PC-9 (cell line): ENCODE data around the gene SCN10A. TPM values are rescaled to one million over a fixed set of nuclear protein-coding genes. Genes with fewer than 3 reads are reported as not detected.

Experiments
- BruUV-seq: library from RNA; stranded (reverse); fragments of 400-500 nt; replicated peaks from 2 replicates; lab custom pipeline; 2021; lab: Mats Ljungman, UMichigan
- CTCF ChIA-PET: fragments of 300-600 bp; sonication (Branson Sonifier 250); formaldehyde crosslinking; loops from one replicate; lab custom pipeline; 2022; ENCODE audit warnings: antibody characterized with exemption; lab: Charles Lee
- POLR2A ChIA-PET: fragments of 300-600 bp; sonication (Branson Sonifier 250); formaldehyde crosslinking; loops from one replicate; lab custom pipeline; 2022; ENCODE audit warnings: antibody characterized with exemption; ENCODE audit not compliant: unreplicated experiment; lab: Charles Lee
- DNase-seq, 2 experiments: peaks; one replicate each; pipeline versions ENCODE4 v3.0.0 to v3.0.0-alpha.2; 2015 to 2022; ENCODE audit warnings: mixed read lengths in 1 of 2
- H2AFZ ChIP-seq: fragments of 200-600 bp; sonication (generic); 2 replicates; pipeline ENCODE4 v1.8.1; 2017; ENCODE audit warnings: antibody characterized with exemption
- H3F3A ChIP-seq: fragments of 200-600 bp; sonication (generic); 2 replicates; pipeline ENCODE4 v1.8.1; 2017; ENCODE audit warnings: antibody characterized with exemption, mild to moderate bottlenecking, low read depth; ENCODE audit not compliant: insufficient read depth
- H3K27ac ChIP-seq: fragments of 200-600 bp; sonication (generic); 2 replicates; pipeline ENCODE4 v1.6.1; 2016; ENCODE audit warnings: mixed run types
- H3K27me3 ChIP-seq: fragments of 200-600 bp; sonication (generic); 2 replicates; pipeline ENCODE4 v1.6.1; 2016; ENCODE audit warnings: low read depth, mixed run types; ENCODE audit not compliant: insufficient read depth
- H3K36me3 ChIP-seq: fragments of 200-600 bp; sonication (generic); 2 replicates; pipeline ENCODE4 v1.6.1; 2016; ENCODE audit warnings: low read depth, mixed run types
- H3K4me1 ChIP-seq: fragments of 200-600 bp; sonication (generic); replicated peaks from 2 replicates; pipeline ENCODE4 v1.6.1; 2016; ENCODE audit warnings: mixed run types; ENCODE audit not compliant: insufficient read depth
- H3K4me2 ChIP-seq: fragments of 200-600 bp; sonication (generic); 2 replicates; pipeline ENCODE4 v1.6.1; 2017; ENCODE audit warnings: mixed run types
- H3K4me3 ChIP-seq: fragments of 200-600 bp; sonication (generic); 2 replicates; pipeline ENCODE4 v1.6.1; 2016; ENCODE audit warnings: mixed run types
- H3K79me2 ChIP-seq: fragments of 200-600 bp; sonication (generic); 2 replicates; pipeline ENCODE4 v1.6.1; 2017; ENCODE audit warnings: low read depth, mixed run types
- H3K9me2 ChIP-seq: fragments of 200-600 bp; sonication (generic); 2 replicates; pipeline ENCODE4 v1.8.1; 2017; ENCODE audit warnings: mild to moderate bottlenecking; ENCODE audit not compliant: insufficient read depth
- H3K9me3 ChIP-seq: fragments of 200-600 bp; sonication (generic); 2 replicates; pipeline ENCODE4 v1.8.1; 2016; ENCODE audit warnings: low read depth; ENCODE audit not compliant: insufficient read depth
- H4K20me1 ChIP-seq: fragments of 200-600 bp; sonication (generic); 2 replicates; pipeline ENCODE4 v1.8.1; 2017; ENCODE audit not compliant: insufficient read depth
- CTCF ChIP-seq: fragments of 200-600 bp; sonication (generic); conservative IDR thresholded peaks from 2 replicates; pipeline ENCODE4 v1.6.1; 2017; ENCODE audit warnings: mixed run types, antibody characterized with exemption, mild to moderate bottlenecking, moderate library complexity
- EZH2 ChIP-seq: fragments of 200-600 bp; sonication (generic); IDR thresholded peaks from 2 replicates; pipeline ENCODE4 v1.8.0; 2017; ENCODE audit warnings: antibody characterized with exemption, low read depth
- intact Hi-C: fragments of 100-400 bp; cut with micrococcal nuclease; formaldehyde crosslinking; loops from one replicate; pipeline ENCODE4 v1.10.0; 2022; ENCODE audit not compliant: unreplicated experiment
- total RNA-seq: library from RNA; stranded (reverse); gene quantifications from 2 replicates; pipeline ENCODE4 v1.2.3, GENCODE V29; 2021

SCN10A gene
- total RNA-seq, 1 experiment from 2014 or later: not detected

GRCh38 chr3:38740537-38740936 lies 75.5 kb downstream of the SCN10A start:
- TF ChIP-seq EZH2 (no peak), CTCF (no peak)
- no peak overlapping the region for H3K4me3 ChIP-seq
- BruUV-seq: no TSS peak
- no peak overlapping the region for H2AFZ ChIP-seq
- peaks cover 15% of the 10 kb centered on the region; the same call in 1 of the 2 replicates for H3K27me3 ChIP-seq
- H3K27ac ChIP-seq: no peak overlapping the region
- H3K36me3 ChIP-seq: no peaks in the 10 kb centered on the region
- no peaks in the 10 kb centered on the region for H3F3A ChIP-seq
- DNase-seq: no peak
- H3K9me3 ChIP-seq: no peaks in the 10 kb centered on the region
- H3K4me2 ChIP-seq: no peak overlapping the region
- H3K79me2 ChIP-seq: no peaks in the 10 kb centered on the region
- no peaks in the 10 kb centered on the region for H3K4me1 ChIP-seq
- intact Hi-C loops: no loop called here
- ChIA-PET CTCF (no interaction called here), POLR2A (interaction anchor here (0.5 kb wide), 1 partner anchor 661 kb away, joined by 3 read pairs; no protein-coding TSS in a partner anchor)
- H4K20me1 ChIP-seq: no peaks in the 10 kb centered on the region
- H3K9me2 ChIP-seq: no peaks in the 10 kb centered on the region

GRCh38 chr3:38739931-38740330 lies 76.1 kb downstream of the SCN10A start:
- POLR2A ChIA-PET: interaction anchor here (0.5 kb wide), 1 partner anchor 660 kb away, joined by 3 read pairs; no protein-coding TSS in a partner anchor
- no peaks in the 10 kb centered on the region for H3F3A ChIP-seq
- H3K9me3 ChIP-seq: no peaks in the 10 kb centered on the region
- TF ChIP-seq EZH2: no peak
- no peak for TF ChIP-seq CTCF
- no peaks in the 10 kb centered on the region for H3K36me3 ChIP-seq
- CTCF ChIA-PET: no interaction called here
- H3K27ac ChIP-seq: no peak overlapping the region
- H3K9me2 ChIP-seq: no peaks in the 10 kb centered on the region
- intact Hi-C loops: no loop called here
- H3K79me2 ChIP-seq: no peaks in the 10 kb centered on the region
- DNase-seq: no peak
- peaks cover 15% of the 10 kb centered on the region; the same call in 1 of the 2 replicates for H3K27me3 ChIP-seq
- no peaks in the 10 kb centered on the region for H4K20me1 ChIP-seq
- BruUV-seq: no TSS peak
- H2AFZ ChIP-seq: no peak overlapping the region
- H3K4me1 ChIP-seq: no peaks in the 10 kb centered on the region
- no peak overlapping the region for H3K4me2 ChIP-seq
- H3K4me3 ChIP-seq: no peak overlapping the region

GRCh38 chr3:38739396-38739689 lies 76.7 kb downstream of the SCN10A start:
- no peak overlapping the region for H3K4me2 ChIP-seq
- CTCF ChIA-PET: interaction anchor here (0.5 kb wide), 1 partner anchor 105 kb away, joined by 3 read pairs; no protein-coding TSS in a partner anchor
- H3K4me1 ChIP-seq: no peaks in the 10 kb centered on the region
- H4K20me1 ChIP-seq: no peaks in the 10 kb centered on the region
- BruUV-seq: no TSS peak
- intact Hi-C loops: no loop called here
- POLR2A ChIA-PET: no interaction called here
- H3F3A ChIP-seq: no peaks in the 10 kb centered on the region
- no peaks in the 10 kb centered on the region for H3K36me3 ChIP-seq
- no peaks in the 10 kb centered on the region for H3K9me3 ChIP-seq
- no peak overlapping the region for H3K4me3 ChIP-seq
- no peak overlapping the region for H3K27ac ChIP-seq
- H3K9me2 ChIP-seq: no peaks in the 10 kb centered on the region
- no peaks in the 10 kb centered on the region for H3K79me2 ChIP-seq
- peaks cover 19% of the 10 kb centered on the region; the same call in 1 of the 2 replicates for H3K27me3 ChIP-seq
- TF ChIP-seq CTCF (no peak), EZH2 (no peak)
- DNase-seq: no peak
- H2AFZ ChIP-seq: no peak overlapping the region
